Muscle of back (tissue), 11 donors: Measurements from ENCODE around the gene HSPH1. TPM values are rescaled to one million over a fixed set of nuclear protein-coding genes. Genes with fewer than 3 reads are reported as not detected.
"Not testable (repeated sequence)": the region's sequence is repeated elsewhere in the genome, so short reads cannot be mapped to it uniquely, and the experiment has no call there.

ENCODE experiments used
- DNase-seq, 3 donors: peaks; one replicate each; pipeline versions ENCODE4 v3.0.0 to v3.0.0-alpha.2; 2013
- polyA plus RNA-seq, 10 donors: library from polyadenylated mRNA; unstranded; fragments of 120-200 nt; gene quantifications; one replicate each; pipeline ENCODE4 v1.2.1, GENCODE V29; 2013; ENCODE audit not compliant: insufficient read length in 10 of 10

Gene HSPH1
- polyA plus RNA-seq, 10 donors: 58.4 to 92.9 (median 70.4) TPM

- DNase-seq: no peak
Observed at GRCh38 chr13:31100721-31101120, 61.0 kb downstream of the HSPH1 start.

- not testable (repeated sequence) for DNase-seq
Observed at GRCh38 chr13:31097911-31098434, 63.7 kb downstream of the HSPH1 start.

GRCh38 chr13:31096654-31097302 lies 64.9 kb downstream of the HSPH1 start:
- no peak for DNase-seq

- DNase-seq: no peak
Observed at GRCh38 chr13:31094331-31095015, 67.2 kb downstream of the HSPH1 start.

- no peak for DNase-seq
Observed at GRCh38 chr13:31093145-31093885, 68.4 kb downstream of the HSPH1 start.

GRCh38 chr13:31092646-31093045 lies 69.1 kb downstream of the HSPH1 start:
- no peak for DNase-seq

- DNase-seq: peak in 2 of 3 donors; percentile 36 to 66
Observed at GRCh38 chr13:31090961-31091624, 70.6 kb downstream of the HSPH1 start.

GRCh38 chr13:31090096-31090495 lies 71.6 kb downstream of the HSPH1 start:
- no peak for DNase-seq

GRCh38 chr13:31089649-31090048 lies 72.1 kb downstream of the HSPH1 start:
- no peak for DNase-seq

GRCh38 chr13:31088826-31089420 lies 72.8 kb downstream of the HSPH1 start:
- DNase-seq: no peak

Other genes with a start within 250 kb of the HSPH1 start
- gene TEX26, start 229.2 kb downstream of the HSPH1 start, polyA plus RNA-seq: under 1 TPM in 7 of 10 donors, not detected in 3; 0.15 to 0.74 (median 0.29) TPM
- 10 to 100 TPM; 16.9 to 38.4 (median 22.4) TPM for gene B3GLCT, start 38.1 kb upstream of the HSPH1 start, polyA plus RNA-seq